WTC11 (cell line): Measurements from ENCODE around the gene OR10G6.

Source experiments
- OVOL2 ChIP-seq: fragments of 250-450 bp; sonication (Bioruptor Pico); IDR thresholded peaks from 2 replicates; pipeline ENCODE4 v1.9.0; 2021; ENCODE audit warnings: mild to moderate bottlenecking, borderline replicate concordance
- TF ChIP-seq, protein P1 (sequence below): fragments of 200-600 bp; IDR thresholded peaks from 2 replicates; pipeline ENCODE4 v1.8.0; 2022; ENCODE audit warnings: antibody characterized with exemption

DNA sequence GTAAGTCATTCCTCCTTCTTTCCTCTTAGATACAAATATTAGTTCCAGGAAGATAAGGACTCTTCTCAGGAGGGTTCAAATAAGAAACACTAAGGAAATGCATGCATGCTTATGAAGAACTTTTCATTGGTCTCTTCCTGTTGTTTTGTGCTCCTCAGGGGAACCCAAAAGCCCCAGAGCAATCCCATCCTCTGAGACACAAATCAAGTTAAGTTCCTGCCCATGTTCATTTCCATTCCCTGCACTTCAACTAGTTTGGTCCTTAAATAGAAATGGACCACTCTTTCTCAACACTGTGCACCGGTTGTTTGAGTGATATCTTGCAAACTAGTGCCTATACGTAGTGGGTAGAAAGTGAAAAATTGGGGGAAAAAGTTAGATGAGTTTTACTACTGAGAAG is 17.7 kb upstream of the OR10G6 start, which contains the start of gene OR10G4:
- TF ChIP-seq OVOL2 (CRISPR knock-in tag), result no peak
- TF ChIP-seq, protein P1, sequence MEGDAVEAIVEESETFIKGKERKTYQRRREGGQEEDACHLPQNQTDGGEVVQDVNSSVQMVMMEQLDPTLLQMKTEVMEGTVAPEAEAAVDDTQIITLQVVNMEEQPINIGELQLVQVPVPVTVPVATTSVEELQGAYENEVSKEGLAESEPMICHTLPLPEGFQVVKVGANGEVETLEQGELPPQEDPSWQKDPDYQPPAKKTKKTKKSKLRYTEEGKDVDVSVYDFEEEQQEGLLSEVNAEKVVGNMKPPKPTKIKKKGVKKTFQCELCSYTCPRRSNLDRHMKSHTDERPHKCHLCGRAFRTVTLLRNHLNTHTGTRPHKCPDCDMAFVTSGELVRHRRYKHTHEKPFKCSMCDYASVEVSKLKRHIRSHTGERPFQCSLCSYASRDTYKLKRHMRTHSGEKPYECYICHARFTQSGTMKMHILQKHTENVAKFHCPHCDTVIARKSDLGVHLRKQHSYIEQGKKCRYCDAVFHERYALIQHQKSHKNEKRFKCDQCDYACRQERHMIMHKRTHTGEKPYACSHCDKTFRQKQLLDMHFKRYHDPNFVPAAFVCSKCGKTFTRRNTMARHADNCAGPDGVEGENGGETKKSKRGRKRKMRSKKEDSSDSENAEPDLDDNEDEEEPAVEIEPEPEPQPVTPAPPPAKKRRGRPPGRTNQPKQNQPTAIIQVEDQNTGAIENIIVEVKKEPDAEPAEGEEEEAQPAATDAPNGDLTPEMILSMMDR, result no peak
